GM21447 (cell line): ENCODE results near the gene ANGPTL8.

ENCODE experiments used
- ATAC-seq: cut with Tn5 transposase; IDR thresholded peaks from one replicate; pipeline ENCODE4 v1.9.1; 2021; ENCODE audit not compliant: unreplicated experiment

The ANGPTL8 gene

GRCh38 chr19:11260996-11261395, 21.6 kb downstream of the ANGPTL8 start:
- ATAC-seq, result no peak

GRCh38 chr19:11261431-11261970, 22.1 kb downstream of the ANGPTL8 start:
- no peak for ATAC-seq

GRCh38 chr19:11261971-11262839, 22.8 kb downstream of the ANGPTL8 start, which contains the start of gene DOCK6:
Gene DOCK6 (minus strand): TSS chr19:11262524. CDS start chr19:11262440, 84 bp downstream.
- no peak for ATAC-seq

GRCh38 chr19:11263726-11264125, 24.3 kb downstream of the ANGPTL8 start:
- ATAC-seq, result no peak

GRCh38 chr19:11264452-11265176, 25.2 kb downstream of the ANGPTL8 start:
- no peak for ATAC-seq

DNA sequence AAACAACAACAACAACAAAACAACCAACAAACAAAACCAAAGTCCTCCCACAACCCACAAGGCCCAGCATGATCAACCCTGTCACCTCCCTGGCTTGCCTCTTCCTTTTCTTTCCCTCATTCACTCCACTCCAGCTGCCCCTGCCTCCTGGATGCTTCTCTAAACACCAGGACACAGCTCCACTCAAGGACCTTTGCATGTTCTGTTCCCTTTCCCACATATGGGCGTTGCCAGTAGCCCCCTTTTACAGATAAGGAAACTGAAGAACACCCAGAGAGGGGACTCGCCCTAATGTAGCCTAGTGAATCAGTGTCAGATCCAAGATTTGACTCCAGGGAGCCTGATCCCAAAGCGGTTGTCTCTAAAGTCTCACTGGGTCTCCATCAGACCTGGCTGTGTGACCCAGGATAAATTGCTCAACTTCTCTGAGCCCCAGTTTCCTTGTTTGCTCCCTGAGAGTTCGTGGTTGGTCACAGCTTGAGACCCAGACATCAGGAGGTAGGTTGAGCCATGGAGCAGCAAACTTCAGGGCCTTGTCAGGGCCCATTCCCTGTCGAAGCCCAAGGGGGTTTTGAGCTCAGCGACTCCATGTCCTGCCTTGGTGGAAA, 25.9 kb downstream of the ANGPTL8 start:
- ATAC-seq, result no peak

GRCh38 chr19:11265785-11266236, 26.4 kb downstream of the ANGPTL8 start:
- no peak for ATAC-seq

- no peak for ATAC-seq
These were observed 28.1 kb downstream of the ANGPTL8 start for GRCh38 chr19:11267316-11268085.

- ATAC-seq, result no peak
These were observed 29.4 kb downstream of the ANGPTL8 start for GRCh38 chr19:11268783-11269267.

DNA sequence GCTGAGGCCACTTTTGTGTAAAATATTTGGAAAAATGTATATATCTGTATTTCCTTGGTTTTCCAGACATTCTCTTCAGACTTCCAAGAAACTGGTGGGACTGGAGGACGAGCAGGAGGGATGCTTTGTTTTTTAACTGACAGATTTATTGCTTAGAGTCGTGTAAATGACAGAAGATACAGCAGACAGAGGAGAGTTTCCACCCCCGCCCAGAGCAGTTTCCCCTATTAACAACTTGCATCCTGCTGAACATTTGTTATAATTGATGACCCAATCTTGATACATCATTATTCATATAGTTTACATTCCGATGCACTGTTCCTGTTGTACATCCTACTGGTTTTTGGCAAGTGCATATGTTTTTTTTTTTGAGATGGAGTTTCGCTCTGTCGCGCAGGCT, 30.0 kb downstream of the ANGPTL8 start:
- no peak for ATAC-seq

- no peak for ATAC-seq
These were observed 33.9 kb downstream of the ANGPTL8 start for GRCh38 chr19:11273296-11273695.

DNA sequence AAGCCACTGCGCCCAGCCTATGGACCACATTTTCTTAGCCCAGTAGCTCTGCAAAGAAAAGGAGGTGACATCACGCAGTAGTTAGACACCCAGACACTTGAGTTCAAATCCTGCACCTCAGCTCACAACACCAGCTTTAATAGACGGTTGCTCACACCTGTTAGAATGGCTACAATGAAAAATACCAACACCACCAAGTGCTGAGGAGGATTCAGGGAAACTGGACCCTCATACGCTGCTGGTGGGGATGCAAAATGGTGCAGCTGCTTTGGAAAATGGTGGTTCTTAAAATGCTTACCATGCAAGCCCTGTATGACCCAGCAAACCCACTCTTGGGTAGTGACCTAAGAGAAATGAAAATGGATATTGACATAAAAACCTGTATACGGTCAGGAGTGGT, 34.6 kb downstream of the ANGPTL8 start:
- ATAC-seq, result no peak

DNA sequence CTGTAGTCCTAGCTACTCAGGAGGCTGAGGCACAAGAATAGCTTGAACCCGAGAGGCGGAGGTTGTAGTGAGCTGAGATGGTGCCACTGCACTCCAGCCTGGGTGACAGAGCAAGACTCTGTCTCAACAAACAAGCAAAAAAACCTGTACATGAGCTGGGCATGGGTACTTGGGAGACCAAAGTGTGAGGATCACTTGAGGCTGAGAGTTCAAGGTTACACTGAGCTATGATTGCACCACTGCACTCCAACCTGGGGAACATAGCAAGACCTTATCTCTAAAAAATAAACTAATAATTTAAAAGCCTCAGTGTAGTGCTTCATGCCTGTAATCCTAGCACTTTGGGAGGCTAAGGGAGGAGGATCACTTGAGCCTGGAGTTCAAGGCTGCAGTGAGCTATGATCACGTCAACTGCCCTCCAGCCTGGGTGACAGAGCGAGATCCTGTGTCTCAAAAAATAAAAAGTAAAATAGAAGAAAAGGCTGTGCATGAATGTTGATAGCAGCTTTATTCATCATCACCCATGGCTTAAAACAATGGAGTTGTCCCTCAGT, 35.2 kb downstream of the ANGPTL8 start:
- ATAC-seq, result no peak

- ATAC-seq, result no peak
These were observed 39.3 kb downstream of the ANGPTL8 start for GRCh38 chr19:11278670-11279069.

DNA sequence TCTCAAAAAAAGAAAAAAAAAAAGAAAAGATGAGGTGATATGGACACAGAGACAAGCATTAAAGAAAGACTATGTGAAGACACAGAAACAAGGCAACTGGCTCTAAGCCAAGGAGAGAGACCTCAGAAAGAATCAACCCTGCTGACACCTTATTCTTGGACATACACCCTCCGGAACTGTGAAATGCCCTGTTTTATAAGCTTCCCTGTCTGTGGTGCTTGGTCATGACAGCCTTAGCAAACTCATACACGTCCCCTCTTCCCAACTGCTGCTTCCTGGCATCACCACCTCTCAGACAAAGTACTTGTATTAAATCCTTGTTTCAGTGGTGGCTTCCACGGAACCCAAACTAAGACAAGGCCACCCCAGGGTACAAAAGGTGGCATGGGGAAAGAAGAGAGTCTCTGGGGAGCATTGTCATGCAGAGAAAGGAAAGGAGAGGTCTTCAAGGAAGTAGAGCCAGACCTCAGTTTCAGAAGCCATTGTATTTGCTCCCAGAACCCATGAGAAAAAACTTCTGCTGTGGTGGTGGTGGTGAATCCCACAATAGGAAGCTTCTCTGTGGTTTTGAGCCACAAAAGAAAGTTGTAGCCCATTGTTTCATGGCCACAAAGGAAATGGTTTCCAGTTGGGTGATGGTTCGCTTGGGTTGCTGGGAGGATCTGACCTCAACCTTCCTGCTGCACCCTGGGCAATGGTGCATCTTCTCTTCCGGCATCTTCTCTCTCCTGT, 40.3 kb downstream of the ANGPTL8 start:
- no peak for ATAC-seq

DNA sequence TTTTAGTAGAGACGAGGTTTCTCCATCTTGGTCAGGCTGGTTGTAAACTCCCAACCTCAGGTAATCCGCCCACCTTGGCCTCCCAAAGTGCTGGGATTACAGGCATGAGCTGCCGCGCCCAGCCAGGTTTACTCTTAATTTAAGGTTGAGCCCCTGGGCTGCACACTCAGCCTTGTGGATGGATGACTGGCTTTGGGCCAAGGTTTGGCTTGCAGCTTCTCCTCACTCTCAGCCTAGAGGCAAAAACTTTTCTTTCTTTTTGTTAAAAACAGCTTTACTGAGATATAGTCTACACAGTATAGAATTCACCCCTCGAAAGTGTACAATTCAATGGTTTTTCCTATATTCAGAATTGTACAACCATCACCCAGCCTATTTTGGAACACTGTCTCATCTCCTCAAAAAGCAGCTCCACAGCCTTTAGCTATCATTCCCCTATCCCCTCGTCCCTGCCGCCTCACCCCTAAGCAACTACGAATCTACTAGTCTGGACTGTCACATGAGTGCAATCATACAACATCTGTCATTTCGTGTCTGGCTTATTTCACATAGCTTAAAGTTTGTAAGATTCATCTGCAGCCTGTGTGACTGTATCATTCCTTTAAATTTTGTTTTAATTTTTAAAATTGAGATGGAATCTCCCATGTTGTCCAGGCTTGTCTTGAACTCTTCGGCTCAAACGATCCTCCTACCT, 42.1 kb downstream of the ANGPTL8 start:
- ATAC-seq, result no peak

GRCh38 chr19:11284515-11284914, 45.1 kb downstream of the ANGPTL8 start:
- ATAC-seq, result no peak

- ATAC-seq, result no peak
These were observed 47.0 kb downstream of the ANGPTL8 start for GRCh38 chr19:11286312-11286974.
